Skin epidermis (tissue), 12 donors: ENCODE measurements around the gene SP3.

Experiments
- H3K27ac ChIP-seq, 21 experiments: fragments of 200-600 bp; sonication (generic) in 11 of 21; one replicate each; pipeline ENCODE4 v1.5.0; 2020; ENCODE audit warnings: mild to moderate bottlenecking in 3 of 21, inconsistent platforms in 2 of 21, moderate library complexity in 2 of 21
- H3K4me3 ChIP-seq, 7 experiments: fragments of 200-600 bp; sonication (generic) in 2 of 7; one replicate each; pipeline ENCODE4 v1.5.0; 2020; ENCODE audit warnings: inconsistent platforms in 2 of 7, mild to moderate bottlenecking in 2 of 7, moderate library complexity in 1 of 7

Gene SP3

GRCh38 chr2:173998386-173998785 is 33.2 kb upstream of the SP3 start:
- H3K4me3 ChIP-seq: no peak overlapping the region
- H3K27ac ChIP-seq: peak overlapping the region in 7 of 21 experiments; percentile 2 to 64 (median 40)

- peak overlapping the region in 8 of 21 experiments; percentile 2 to 64 (median 31) for H3K27ac ChIP-seq
- H3K4me3 ChIP-seq: no peak overlapping the region
These were observed 32.6 kb upstream of the SP3 start for GRCh38 chr2:173997753-173998152.

- no peak overlapping the region for H3K4me3 ChIP-seq
- peak overlapping the region in 6 of 21 experiments; percentile 6 to 64 (median 37) for H3K27ac ChIP-seq
These were observed 32.1 kb upstream of the SP3 start for GRCh38 chr2:173997269-173997668.

GRCh38 chr2:173996766-173997165 is 31.6 kb upstream of the SP3 start:
- peak overlapping the region in 4 of 21 experiments; percentile 3 to 64 (median 42) for H3K27ac ChIP-seq
- H3K4me3 ChIP-seq: no peak overlapping the region

- Histone ChIP-seq H3K27ac (no peak overlapping the region), H3K4me3 (no peak overlapping the region)
These were observed 28.3 kb upstream of the SP3 start for GRCh38 chr2:173993459-173993858.

GRCh38 chr2:173991856-173992588 is 26.8 kb upstream of the SP3 start:
- Histone ChIP-seq H3K4me3 (no peak overlapping the region), H3K27ac (peak overlapping the region in 14 of 21 experiments; percentile 2 to 73 (median 50))

GRCh38 chr2:173990970-173991819 is 26.0 kb upstream of the SP3 start:
- no peak overlapping the region for H3K4me3 ChIP-seq
- H3K27ac ChIP-seq: peak overlapping the region in 18 of 21 experiments; percentile 2 to 73 (median 48)

- Histone ChIP-seq H3K27ac (peak overlapping the region in 15 of 21 experiments; percentile 4 to 73 (median 44)), H3K4me3 (no peak overlapping the region)
These were observed 25.1 kb upstream of the SP3 start for GRCh38 chr2:173990245-173990644.

GRCh38 chr2:173989884-173990215 is 24.7 kb upstream of the SP3 start:
- H3K27ac ChIP-seq: peak overlapping the region in 11 of 21 experiments; percentile 8 to 73 (median 41)
- H3K4me3 ChIP-seq: no peak overlapping the region

- H3K27ac ChIP-seq: peak overlapping the region in 11 of 21 experiments; percentile 8 to 73 (median 41)
- H3K4me3 ChIP-seq: no peak overlapping the region
These were observed 24.1 kb upstream of the SP3 start for GRCh38 chr2:173989160-173989883.

- Histone ChIP-seq H3K4me3 (no peak overlapping the region), H3K27ac (peak overlapping the region in 6 of 21 experiments; percentile 10 to 64 (median 28))
These were observed 21.6 kb upstream of the SP3 start for GRCh38 chr2:173986805-173987204.

GRCh38 chr2:173985605-173985992 is 20.4 kb upstream of the SP3 start:
- Histone ChIP-seq H3K4me3 (no peak overlapping the region), H3K27ac (peak overlapping the region in 3 of 21 experiments; percentile 10 to 59 (median 21))

GRCh38 chr2:173984866-173985604 is 19.9 kb upstream of the SP3 start:
- Histone ChIP-seq H3K27ac (peak overlapping the region in 5 of 21 experiments; percentile 0 to 59 (median 26)), H3K4me3 (no peak overlapping the region)

GRCh38 chr2:173983391-173983871 is 18.3 kb upstream of the SP3 start:
- peak overlapping the region in 10 of 21 experiments; percentile 3 to 63 (median 36) for H3K27ac ChIP-seq
- no peak overlapping the region for H3K4me3 ChIP-seq

GRCh38 chr2:173982918-173983317 is 17.7 kb upstream of the SP3 start:
- peak overlapping the region in 13 of 21 experiments; percentile 3 to 63 (median 42) for H3K27ac ChIP-seq
- no peak overlapping the region for H3K4me3 ChIP-seq

GRCh38 chr2:173982182-173982714 is 17.1 kb upstream of the SP3 start:
- Histone ChIP-seq H3K27ac (peak overlapping the region in 9 of 21 experiments; percentile 3 to 63 (median 45)), H3K4me3 (no peak overlapping the region)

- Histone ChIP-seq H3K4me3 (no peak overlapping the region), H3K27ac (no peak overlapping the region)
These were observed 16.3 kb upstream of the SP3 start for GRCh38 chr2:173981520-173981919.

GRCh38 chr2:173979751-173980351 is 14.7 kb upstream of the SP3 start:
- H3K4me3 ChIP-seq: no peak overlapping the region
- H3K27ac ChIP-seq: no peak overlapping the region
